GM18867 (cell line): Measurements from ENCODE around the gene SEC14L5.
"Not testable (repeated sequence)": the region's sequence is repeated elsewhere in the genome, so short reads cannot be mapped to it uniquely, and the experiment has no call there.

Experiments used
- ATAC-seq: cut with Tn5 transposase; IDR thresholded peaks from one replicate; pipeline ENCODE4 v1.9.1; 2021; ENCODE audit warnings: mild to moderate bottlenecking, moderate library complexity; ENCODE audit not compliant: unreplicated experiment

Gene SEC14L5

GRCh38 chr16:4948903-4949766 lies 9.0 kb upstream of the SEC14L5 start:
- ATAC-seq, result no peak

GRCh38 chr16:4949986-4950385 lies 8.1 kb upstream of the SEC14L5 start:
- no peak for ATAC-seq

GRCh38 chr16:4951583-4951982 lies 6.5 kb upstream of the SEC14L5 start:
- not testable (repeated sequence) for ATAC-seq

GRCh38 chr16:4954714-4955113 lies 3.4 kb upstream of the SEC14L5 start:
- ATAC-seq, result no peak

- ATAC-seq, result no peak
Observed at GRCh38 chr16:4957420-4957719, 760 bp upstream of the SEC14L5 start.

- ATAC-seq, result peak; percentile 5
Observed at GRCh38 chr16:4958510-4959438, 644 bp downstream of the SEC14L5 start.

- no peak for ATAC-seq
Observed at GRCh38 chr16:4960579-4960978, 2.4 kb downstream of the SEC14L5 start.

- ATAC-seq, result no peak
Observed at GRCh38 chr16:4962716-4963115, 4.6 kb downstream of the SEC14L5 start.

GRCh38 chr16:4963527-4963926 lies 5.4 kb downstream of the SEC14L5 start:
- ATAC-seq, result not testable (repeated sequence)

- ATAC-seq, result no peak
Observed at GRCh38 chr16:4966736-4967453, 8.8 kb downstream of the SEC14L5 start.

- ATAC-seq, result not testable (repeated sequence)
Observed at GRCh38 chr16:4968278-4968677, 10.1 kb downstream of the SEC14L5 start.

- no peak for ATAC-seq
Observed at GRCh38 chr16:4968879-4969483, 10.9 kb downstream of the SEC14L5 start.

- no peak for ATAC-seq
Observed at GRCh38 chr16:4970010-4970409, 11.9 kb downstream of the SEC14L5 start.

- ATAC-seq, result no peak
Observed at GRCh38 chr16:4972938-4973587, 14.9 kb downstream of the SEC14L5 start.

GRCh38 chr16:4976079-4976478 lies 17.9 kb downstream of the SEC14L5 start:
- ATAC-seq, result peak; percentile 90

- ATAC-seq, result no peak
Observed at GRCh38 chr16:4976611-4977145, 18.5 kb downstream of the SEC14L5 start.

GRCh38 chr16:4979164-4979563 lies 21.0 kb downstream of the SEC14L5 start:
- no peak for ATAC-seq

- no peak for ATAC-seq
Observed at GRCh38 chr16:4979736-4980660, 21.9 kb downstream of the SEC14L5 start.

- ATAC-seq, result no peak
Observed at GRCh38 chr16:4980691-4981090, 22.6 kb downstream of the SEC14L5 start.
